Suprapubic skin (tissue), 3 donors: ENCODE results near the gene RNF144B.

ENCODE experiments used
- EP300 ChIP-seq: sonication (generic); formaldehyde crosslinking; IDR thresholded peaks from one replicate; pipeline ENCODE4 v1.6.1; 2017; ENCODE audit warnings: antibody characterized with exemption
- POLR2A ChIP-seq, 2 donors: fragments of 450-650 bp; IDR thresholded peaks; one replicate each; pipeline ENCODE4 v1.6.1; 2017; ENCODE audit warnings: antibody characterized with exemption in 2 of 2, mild to moderate bottlenecking in 2 of 2, moderate library complexity in 2 of 2
- TF ChIP-seq, protein P1 (sequence below), 2 donors: fragments of 200-600 bp in 1 of 2; fragments of 450-650 bp in 1 of 2; sonication (generic) in 1 of 2; IDR thresholded peaks; one replicate each; pipeline ENCODE4 v1.5.1; 2016 to 2019; ENCODE audit warnings: antibody characterized with exemption in 2 of 2, mild to moderate bottlenecking in 1 of 2, moderate library complexity in 1 of 2

DNA sequence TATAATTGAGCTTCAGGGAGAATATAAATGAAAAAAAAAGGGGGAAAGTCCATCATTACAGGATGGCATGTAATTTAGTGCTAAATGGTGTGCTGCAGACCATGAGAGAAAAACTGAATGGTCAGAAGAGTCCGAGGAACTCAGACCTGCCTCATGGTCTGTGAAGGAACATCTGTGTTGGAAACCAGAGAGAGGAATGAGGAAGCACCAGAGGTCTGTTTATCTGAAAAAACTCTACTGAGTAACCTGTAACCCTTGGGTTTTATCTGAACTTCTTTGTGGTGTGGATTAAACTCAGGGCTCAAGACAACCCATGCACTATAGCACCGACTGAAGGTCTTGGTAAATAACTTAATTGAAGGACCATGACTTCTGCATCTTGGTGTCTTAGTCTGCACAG lies 108.1 kb downstream of the RNF144B start:
- TF ChIP-seq EP300, result no peak
- TF ChIP-seq, protein P1, sequence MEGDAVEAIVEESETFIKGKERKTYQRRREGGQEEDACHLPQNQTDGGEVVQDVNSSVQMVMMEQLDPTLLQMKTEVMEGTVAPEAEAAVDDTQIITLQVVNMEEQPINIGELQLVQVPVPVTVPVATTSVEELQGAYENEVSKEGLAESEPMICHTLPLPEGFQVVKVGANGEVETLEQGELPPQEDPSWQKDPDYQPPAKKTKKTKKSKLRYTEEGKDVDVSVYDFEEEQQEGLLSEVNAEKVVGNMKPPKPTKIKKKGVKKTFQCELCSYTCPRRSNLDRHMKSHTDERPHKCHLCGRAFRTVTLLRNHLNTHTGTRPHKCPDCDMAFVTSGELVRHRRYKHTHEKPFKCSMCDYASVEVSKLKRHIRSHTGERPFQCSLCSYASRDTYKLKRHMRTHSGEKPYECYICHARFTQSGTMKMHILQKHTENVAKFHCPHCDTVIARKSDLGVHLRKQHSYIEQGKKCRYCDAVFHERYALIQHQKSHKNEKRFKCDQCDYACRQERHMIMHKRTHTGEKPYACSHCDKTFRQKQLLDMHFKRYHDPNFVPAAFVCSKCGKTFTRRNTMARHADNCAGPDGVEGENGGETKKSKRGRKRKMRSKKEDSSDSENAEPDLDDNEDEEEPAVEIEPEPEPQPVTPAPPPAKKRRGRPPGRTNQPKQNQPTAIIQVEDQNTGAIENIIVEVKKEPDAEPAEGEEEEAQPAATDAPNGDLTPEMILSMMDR (IDR thresholded peaks at IDR 0.05), result no peak
- no peak for TF ChIP-seq POLR2A (IDR thresholded peaks at IDR 0.05)
